Hepatocyte (in vitro differentiated cells): ENCODE results near the gene IAH1. TPM values are rescaled to one million over a fixed set of nuclear protein-coding genes. Genes with fewer than 3 reads are reported as not detected.

ENCODE experiments used
- DNase-seq: peaks from one replicate; pipeline ENCODE4 v3.0.0-alpha.2; 2016; ENCODE audit warnings: low spot score
- H2AFZ ChIP-seq: fragments of 200-600 bp; sonication (generic); 2 replicates; pipeline ENCODE4 v1.6.0; 2016; ENCODE audit warnings: antibody characterized with exemption, mild to moderate bottlenecking
- H3K27ac ChIP-seq: fragments of 200-600 bp; sonication (generic); 2 replicates; pipeline ENCODE4 v1.5.1; 2016; ENCODE audit warnings: mild to moderate bottlenecking
- H3K27me3 ChIP-seq: fragments of 200-600 bp; sonication (generic); 2 replicates; pipeline ENCODE4 v1.6.1; 2016
- H3K36me3 ChIP-seq: fragments of 200-600 bp; sonication (generic); replicated peaks from 2 replicates; pipeline ENCODE4 v1.5.1; 2016; ENCODE audit warnings: low read depth; ENCODE audit not compliant: insufficient read depth
- H3K4me1 ChIP-seq: fragments of 200-600 bp; sonication (generic); 2 replicates; pipeline ENCODE4 v1.5.1; 2016; ENCODE audit warnings: mild to moderate bottlenecking, moderate library complexity; ENCODE audit not compliant: insufficient read depth
- H3K4me2 ChIP-seq: fragments of 200-600 bp; sonication (generic); 2 replicates; pipeline ENCODE4 v1.6.0; 2016
- H3K4me3 ChIP-seq: fragments of 200-600 bp; sonication (generic); 2 replicates; pipeline ENCODE4 v1.5.1; 2016; ENCODE audit warnings: mild to moderate bottlenecking
- H3K79me2 ChIP-seq: fragments of 200-600 bp; sonication (generic); 2 replicates; pipeline ENCODE4 v1.6.0; 2017; ENCODE audit warnings: mild to moderate bottlenecking
- H3K9me2 ChIP-seq: fragments of 200-600 bp; sonication (generic); replicated peaks from 2 replicates; pipeline ENCODE4 v1.6.0; 2017; ENCODE audit warnings: mild to moderate bottlenecking; ENCODE audit not compliant: insufficient read depth
- H3K9me3 ChIP-seq: fragments of 200-600 bp; sonication (generic); 2 replicates; pipeline ENCODE4 v1.5.1; 2016; ENCODE audit warnings: low read depth, mild to moderate bottlenecking
- H4K20me1 ChIP-seq: fragments of 200-600 bp; sonication (generic); 2 replicates; pipeline ENCODE4 v1.6.0; 2016; ENCODE audit warnings: mild to moderate bottlenecking; ENCODE audit not compliant: insufficient read depth, poor library complexity, severe bottlenecking
- EZH2 ChIP-seq: fragments of 200-600 bp; sonication (generic); IDR thresholded peaks from 2 replicates; pipeline ENCODE4 v1.6.1; 2016; ENCODE audit warnings: antibody characterized with exemption, mild to moderate bottlenecking, borderline replicate concordance
- EZH2phosphoT487 ChIP-seq: fragments of 200-600 bp; sonication (generic); IDR thresholded peaks from one replicate; pipeline ENCODE4 v1.6.1; 2018; ENCODE audit warnings: antibody characterized with exemption, mild to moderate bottlenecking, low read depth, moderate library complexity; ENCODE audit not compliant: unreplicated experiment, severe bottlenecking
- WGBS: methylation state at CpG from one replicate; pipeline ENCODE4 v1.1.6; 2016; ENCODE audit warnings: low lambda C conversion rate; ENCODE audit errors: missing lambda C conversion rate; 5-methylcytosine and 5-hydroxymethylcytosine counted together
- polyA plus RNA-seq: library from polyadenylated mRNA; unstranded; fragments of >200 nt; fragmentation: Nextera tagmentation; extraction: Ambion mirVana; gene quantifications from 2 replicates; pipeline ENCODE4 v1.2.1, GENCODE V29; 2016
- total RNA-seq: library from RNA; depleted of rRNA; stranded (reverse); fragments of >200 nt; gene quantifications from 2 replicates; pipeline ENCODE4 v1.2.3, GENCODE V29; 2014
- TF ChIP-seq, protein P1 (sequence below): fragments of 200-600 bp; sonication (generic); IDR thresholded peaks from 2 replicates; pipeline ENCODE4 v1.5.1; 2016; ENCODE audit warnings: antibody characterized with exemption, mild to moderate bottlenecking; ENCODE audit not compliant: poor library complexity

IAH1 gene
- total and polyA plus RNA-seq, 2 experiments from 2014 or later, result 44.2 to 46.7 TPM

DNA sequence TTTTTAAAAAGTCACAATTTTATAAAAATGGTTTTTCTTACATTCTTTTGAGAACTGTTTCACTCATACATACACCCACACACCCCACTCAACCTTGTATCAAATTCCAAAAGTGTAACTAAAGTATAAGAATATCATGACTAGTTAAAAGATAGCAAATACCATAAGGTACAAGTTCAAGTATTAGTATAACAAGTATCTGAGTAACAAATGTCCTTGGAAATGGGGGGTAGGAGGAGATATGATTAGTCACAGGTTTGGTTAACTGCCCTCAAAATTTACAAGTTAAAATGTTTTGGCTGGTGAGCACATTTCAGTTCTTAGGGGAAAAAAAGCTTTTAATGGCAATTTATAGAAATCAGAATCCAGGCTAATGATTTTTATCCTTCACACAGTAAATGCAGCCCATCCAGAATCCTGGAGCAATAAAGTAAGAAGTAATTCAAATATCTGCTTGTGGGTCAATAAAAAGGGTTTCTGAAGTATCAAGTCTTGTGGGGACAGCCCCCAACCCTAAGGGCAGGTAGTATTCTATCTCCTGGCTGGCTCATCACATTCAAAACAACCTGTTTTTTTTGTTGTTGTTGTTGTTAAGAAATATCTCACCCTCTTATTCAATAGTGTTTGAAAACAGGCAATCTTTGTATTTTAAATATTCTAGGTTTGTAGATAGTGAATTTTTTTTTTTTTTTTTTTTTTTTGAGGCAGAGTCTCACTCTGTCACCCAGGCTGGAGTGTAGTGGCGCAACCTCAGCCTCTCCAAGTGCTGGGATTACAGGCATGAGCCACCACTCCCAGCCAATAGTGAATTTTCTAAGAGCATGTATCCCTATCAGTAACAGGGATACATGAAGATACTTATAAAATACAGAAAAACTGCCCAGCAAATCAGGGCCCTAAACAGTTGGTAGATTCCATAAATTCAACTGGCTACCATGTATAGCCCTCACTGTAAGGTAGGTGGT is 14.5 kb downstream of the IAH1 start:
- Histone ChIP-seq H3K9me2 (no peaks in the 10 kb centered on the region), H3K79me2 (no peaks in the 10 kb centered on the region), H3K4me3 (no peak overlapping the region), H3K36me3 (peaks cover 5% of the 10 kb centered on the region), H3K4me1 (no peaks in the 10 kb centered on the region), H4K20me1 (no peaks in the 10 kb centered on the region), H3K27me3 (no peaks in the 10 kb centered on the region), H3K9me3 (no peaks in the 10 kb centered on the region), H2AFZ (no peak overlapping the region), H3K4me2 (no peak overlapping the region), H3K27ac (no peak overlapping the region)
- WGBS, result 100% methylated on average over 1 of the region's 1 CpG
- no peak for DNase-seq
- TF ChIP-seq, protein P1, sequence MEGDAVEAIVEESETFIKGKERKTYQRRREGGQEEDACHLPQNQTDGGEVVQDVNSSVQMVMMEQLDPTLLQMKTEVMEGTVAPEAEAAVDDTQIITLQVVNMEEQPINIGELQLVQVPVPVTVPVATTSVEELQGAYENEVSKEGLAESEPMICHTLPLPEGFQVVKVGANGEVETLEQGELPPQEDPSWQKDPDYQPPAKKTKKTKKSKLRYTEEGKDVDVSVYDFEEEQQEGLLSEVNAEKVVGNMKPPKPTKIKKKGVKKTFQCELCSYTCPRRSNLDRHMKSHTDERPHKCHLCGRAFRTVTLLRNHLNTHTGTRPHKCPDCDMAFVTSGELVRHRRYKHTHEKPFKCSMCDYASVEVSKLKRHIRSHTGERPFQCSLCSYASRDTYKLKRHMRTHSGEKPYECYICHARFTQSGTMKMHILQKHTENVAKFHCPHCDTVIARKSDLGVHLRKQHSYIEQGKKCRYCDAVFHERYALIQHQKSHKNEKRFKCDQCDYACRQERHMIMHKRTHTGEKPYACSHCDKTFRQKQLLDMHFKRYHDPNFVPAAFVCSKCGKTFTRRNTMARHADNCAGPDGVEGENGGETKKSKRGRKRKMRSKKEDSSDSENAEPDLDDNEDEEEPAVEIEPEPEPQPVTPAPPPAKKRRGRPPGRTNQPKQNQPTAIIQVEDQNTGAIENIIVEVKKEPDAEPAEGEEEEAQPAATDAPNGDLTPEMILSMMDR, result no peak
- TF ChIP-seq EZH2phosphoT487 (no peak), EZH2 (no peak)

DNA sequence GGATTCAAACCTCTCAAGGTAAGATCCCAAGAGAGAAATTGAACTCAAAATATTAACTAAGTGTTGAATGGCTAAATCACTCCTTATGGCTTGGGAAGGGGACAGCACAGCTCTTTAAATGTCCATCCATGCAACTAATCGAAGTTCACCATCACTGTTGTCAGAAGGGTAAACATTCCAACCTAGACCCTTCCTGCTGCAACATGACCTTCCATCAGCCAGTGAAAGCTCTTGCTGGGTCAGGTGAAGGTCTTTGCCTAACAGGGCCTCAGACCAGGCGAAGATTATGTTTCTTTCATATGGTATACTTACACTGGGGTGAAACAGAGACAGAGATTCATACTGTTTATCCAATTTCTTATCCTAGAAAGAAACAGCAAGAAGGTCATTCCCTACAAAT is 16.4 kb downstream of the IAH1 start:
- no peaks in the 10 kb centered on the region for H4K20me1 ChIP-seq
- TF ChIP-seq, protein P1, result no peak
- TF ChIP-seq EZH2phosphoT487 (no peak), EZH2 (no peak)
- H3K4me3 ChIP-seq, result no peak overlapping the region
- peaks cover 11% of the 10 kb centered on the region for H3K36me3 ChIP-seq
- no peaks in the 10 kb centered on the region for H3K79me2 ChIP-seq
- no peaks in the 10 kb centered on the region for H3K9me3 ChIP-seq
- H3K9me2 ChIP-seq, result no peaks in the 10 kb centered on the region
- H3K4me1 ChIP-seq, result no peaks in the 10 kb centered on the region
- WGBS, result 86% methylated on average over 2 of the region's 2 CpGs
- no peak overlapping the region for H2AFZ ChIP-seq
- H3K27me3 ChIP-seq, result no peaks in the 10 kb centered on the region
- no peak overlapping the region for H3K27ac ChIP-seq
- H3K4me2 ChIP-seq, result no peak overlapping the region
- no peak for DNase-seq

DNA sequence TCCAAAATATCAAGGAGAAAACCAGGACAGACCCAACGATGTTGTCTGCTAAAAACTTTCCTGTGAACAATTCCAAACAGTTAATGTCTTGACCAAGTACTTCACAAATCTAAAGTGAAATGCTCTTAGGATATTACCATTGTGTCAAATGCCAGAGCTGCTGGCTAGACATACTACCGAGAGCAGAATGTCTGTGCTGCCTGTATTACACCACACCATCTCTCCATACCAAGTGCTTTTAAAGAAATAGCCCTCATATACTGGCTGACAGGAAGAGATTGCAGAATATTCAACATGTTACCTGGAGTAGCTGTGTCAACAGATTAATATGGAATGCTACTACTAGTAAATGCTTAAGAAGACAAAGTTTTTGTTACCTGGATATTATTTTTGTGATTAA is 18.6 kb downstream of the IAH1 start:
- 94% methylated on average over 2 of the region's 2 CpGs for WGBS
- Histone ChIP-seq H3K9me2 (no peaks in the 10 kb centered on the region), H3K79me2 (no peaks in the 10 kb centered on the region), H3K36me3 (peaks cover 11% of the 10 kb centered on the region), H3K4me2 (no peak overlapping the region), H4K20me1 (no peaks in the 10 kb centered on the region), H2AFZ (no peak overlapping the region), H3K9me3 (no peaks in the 10 kb centered on the region), H3K4me1 (no peaks in the 10 kb centered on the region), H3K27ac (no peak overlapping the region), H3K4me3 (no peak overlapping the region), H3K27me3 (no peaks in the 10 kb centered on the region)
- no peak for DNase-seq
- no peak for TF ChIP-seq EZH2phosphoT487
- TF ChIP-seq, protein P1, result no peak
